Neuronal stem cell (in vitro differentiated cells): ENCODE measurements around the gene GMPR.

ENCODE experiments used
- DNase-seq: peaks from one replicate; pipeline ENCODE4 v3.0.0-alpha.2; 2013; ENCODE audit warnings: low spot score
- H2AFZ ChIP-seq: one replicate; pipeline ENCODE4 v1.6.1; 2013; ENCODE audit warnings: mild to moderate bottlenecking, low read length, inconsistent platforms
- H2AK5ac ChIP-seq: 2 replicates; pipeline ENCODE4 v1.6.1; 2013; ENCODE audit warnings: low read depth, mild to moderate bottlenecking, inconsistent platforms, low read length, moderate library complexity, mixed read lengths
- H2BK120ac ChIP-seq: 2 replicates; pipeline ENCODE4 v1.6.1; 2013; ENCODE audit warnings: low read depth, mild to moderate bottlenecking, inconsistent platforms, low read length, moderate library complexity, mixed read lengths
- H2BK12ac ChIP-seq: one replicate; pipeline ENCODE4 v1.6.1; 2013; ENCODE audit warnings: low read length, inconsistent platforms
- H2BK15ac ChIP-seq: 2 replicates; pipeline ENCODE4 v1.6.1; 2013; ENCODE audit warnings: mild to moderate bottlenecking, low read length, inconsistent platforms, mixed read lengths
- H2BK5ac ChIP-seq: one replicate; pipeline ENCODE4 v1.6.1; 2013; ENCODE audit warnings: inconsistent platforms, mild to moderate bottlenecking, low read length, moderate library complexity
- H3K14ac ChIP-seq: one replicate; pipeline ENCODE4 v1.6.1; 2013; ENCODE audit warnings: low read length, inconsistent platforms
- H3K18ac ChIP-seq: 2 replicates; pipeline ENCODE4 v1.6.1; 2013; ENCODE audit warnings: low read length, inconsistent platforms
- H3K23ac ChIP-seq: 2 replicates; pipeline ENCODE4 v1.6.1; 2013; ENCODE audit warnings: low read depth, mild to moderate bottlenecking, mixed read lengths, low read length, inconsistent platforms; ENCODE audit not compliant: poor library complexity
- H3K27ac ChIP-seq: replicated peaks from 3 replicates; pipeline ENCODE4 v1.5.1; 2013; ENCODE audit warnings: low read length, inconsistent platforms
- H3K27me3 ChIP-seq, 3 experiments: 2 replicates each; pipeline ENCODE4 v1.6.1; 2013; ENCODE audit warnings: low read length in 3 of 3, mild to moderate bottlenecking in 2 of 3, inconsistent platforms in 1 of 3, low read depth in 1 of 3, mixed read lengths in 1 of 3, moderate library complexity in 1 of 3; ENCODE audit not compliant: control insufficient read depth in 3 of 3, insufficient read depth in 3 of 3
- H3K36me3 ChIP-seq, 2 donors: replicated peaks in 1 of 2; 2 replicates each; pipeline ENCODE4 v1.6.1; 2013; ENCODE audit warnings: low read length in 2 of 2; ENCODE audit not compliant: control insufficient read depth in 2 of 2, insufficient read depth in 2 of 2
- H3K4ac ChIP-seq: 2 replicates; pipeline ENCODE4 v1.6.1; 2013; ENCODE audit warnings: inconsistent platforms, mild to moderate bottlenecking, low read length, moderate library complexity
- H3K4me1 ChIP-seq, 2 donors: 1 replicate in 1 of 2; 2 replicates in 1 of 2; pipeline ENCODE4 v1.6.1; 2013; ENCODE audit warnings: low read length in 2 of 2, low read depth in 1 of 2; ENCODE audit not compliant: control insufficient read depth in 2 of 2, insufficient read depth in 1 of 2
- H3K4me2 ChIP-seq: one replicate; pipeline ENCODE4 v1.6.1; 2013; ENCODE audit warnings: mild to moderate bottlenecking, low read length, inconsistent platforms; ENCODE audit not compliant: insufficient read depth, poor library complexity, severe bottlenecking
- H3K4me3 ChIP-seq, 2 donors: 2 replicates each; pipeline ENCODE4 v1.5.1; 2013; ENCODE audit warnings: low read length in 2 of 2, mild to moderate bottlenecking in 2 of 2, inconsistent platforms in 1 of 2, moderate library complexity in 1 of 2
- H3K79me1 ChIP-seq: one replicate; pipeline ENCODE4 v1.6.1; 2013; ENCODE audit warnings: low read depth, mild to moderate bottlenecking, inconsistent platforms, low read length, moderate library complexity
- H3K9ac ChIP-seq: one replicate; pipeline ENCODE4 v1.6.1; 2013; ENCODE audit warnings: mild to moderate bottlenecking, low read depth, low read length, inconsistent platforms; ENCODE audit not compliant: poor library complexity
- H3K9me3 ChIP-seq, 2 donors: replicated peaks in 1 of 2; 2 replicates each; pipeline versions ENCODE3 to v1.6.1; 2013; ENCODE audit warnings: low read length in 2 of 2, mild to moderate bottlenecking in 2 of 2, inconsistent platforms in 1 of 2, low read depth in 1 of 2, mixed read lengths in 1 of 2, moderate library complexity in 1 of 2; ENCODE audit not compliant: control insufficient read depth in 2 of 2, insufficient read depth in 1 of 2
- H4K8ac ChIP-seq: one replicate; pipeline ENCODE4 v1.6.1; 2013; ENCODE audit warnings: low read depth, mild to moderate bottlenecking, inconsistent platforms, low read length, moderate library complexity
- H4K91ac ChIP-seq: one replicate; pipeline ENCODE4 v1.6.1; 2013; ENCODE audit warnings: low read length, low read depth, mild to moderate bottlenecking, inconsistent platforms; ENCODE audit not compliant: poor library complexity
- WGBS, 2 donors: extraction: QIAGEN DNeasy Blood & Tissue Kit; methylation state at CpG; one replicate each; pipeline ENCODE4 v1.1.7; 2013; ENCODE audit warnings: missing lambda C conversion rate in 2 of 2, mixed read lengths in 1 of 2; ENCODE audit not compliant: insufficient read length in 2 of 2, insufficient replicate concordance in 1 of 2; ENCODE audit errors: extremely low coverage in 2 of 2; 5-methylcytosine and 5-hydroxymethylcytosine counted together

The GMPR gene

DNA sequence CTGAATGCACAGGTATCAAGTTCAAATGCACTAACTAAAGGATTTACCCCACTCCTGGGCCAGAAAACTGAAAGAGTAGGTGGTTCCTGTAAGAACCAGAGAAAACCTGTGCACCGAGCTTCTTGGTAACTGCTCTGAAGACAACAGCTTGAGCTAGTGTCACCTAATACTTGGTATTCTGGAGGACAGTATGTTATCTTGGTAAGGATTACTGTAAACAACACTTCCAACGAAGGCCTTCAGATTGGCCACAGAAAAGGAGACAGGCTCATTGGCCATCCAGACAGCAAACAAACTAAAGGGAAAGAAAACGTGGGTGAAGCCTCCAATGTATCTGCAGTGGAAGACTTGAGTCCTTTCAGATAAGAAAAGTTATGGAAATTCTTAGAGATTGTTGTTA is 61.5 kb downstream of the GMPR start:
- Histone ChIP-seq H2BK120ac (no peak overlapping the region), H3K4ac (no peak overlapping the region), H3K4me3 (no peak overlapping the region), H4K91ac (no peak overlapping the region), H4K8ac (no peak overlapping the region), H3K18ac (no peak overlapping the region), H3K9ac (no peak overlapping the region), H3K27ac (no peak overlapping the region), H2BK15ac (no peak overlapping the region), H3K4me1 (peaks cover 7 to 13% of the 10 kb centered on the region in 2 donors), H3K23ac (no peak overlapping the region), H2AK5ac (no peak overlapping the region), H2BK12ac (no peak overlapping the region), H3K27me3 (no peaks in the 10 kb centered on the region), H3K4me2 (no peak overlapping the region), H2AFZ (no peak overlapping the region), H3K79me1 (no peaks in the 10 kb centered on the region), H3K36me3 (no peaks in the 10 kb centered on the region), H3K14ac (no peak overlapping the region), H2BK5ac (no peak overlapping the region), H3K9me3 (no peaks in the 10 kb centered on the region)
- DNase-seq = no peak
- no CpG with 5 or more reads among the region's 3 CpGs for WGBS, 2 donors

DNA sequence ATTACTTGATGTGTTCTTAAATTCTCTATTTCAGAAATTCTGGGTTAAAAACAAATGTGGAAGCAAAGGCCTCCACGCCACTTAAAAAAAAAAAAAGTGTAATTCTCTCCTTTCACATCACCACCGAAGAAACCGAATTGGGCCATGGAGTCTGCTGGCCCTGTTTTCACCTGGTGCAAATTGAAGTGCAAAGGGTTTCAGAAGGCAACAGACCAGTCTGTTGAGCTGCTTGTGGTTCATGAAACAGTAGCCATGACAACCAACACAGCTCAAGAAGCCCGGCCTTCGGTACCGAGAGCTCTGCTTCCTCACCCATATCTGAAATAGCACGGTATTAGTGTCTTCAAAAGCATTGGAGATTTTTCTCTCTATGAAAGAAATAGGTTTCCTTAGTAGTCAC is 63.1 kb downstream of the GMPR start:
- H4K91ac ChIP-seq = no peak overlapping the region
- no peak overlapping the region for H2AK5ac ChIP-seq
- no peaks in the 10 kb centered on the region for H3K79me1 ChIP-seq
- H4K8ac ChIP-seq = no peak overlapping the region
- H3K4ac ChIP-seq = no peak overlapping the region
- H2BK15ac ChIP-seq = no peak overlapping the region
- H2BK12ac ChIP-seq = no peak overlapping the region
- H2BK120ac ChIP-seq = no peak overlapping the region
- no peak overlapping the region for H3K23ac ChIP-seq
- H3K4me3 ChIP-seq = no peak overlapping the region
- no peak overlapping the region for H3K4me2 ChIP-seq
- no peak overlapping the region for H3K14ac ChIP-seq
- no peak overlapping the region for H3K18ac ChIP-seq
- peaks cover 0 to 10% (median 0%) of the 10 kb centered on the region in 3 experiments for H3K27me3 ChIP-seq
- H3K4me1 ChIP-seq = peaks cover 13% of the 10 kb centered on the region in 2 donors
- no CpG with 5 or more reads among the region's 7 CpGs for WGBS, 2 donors
- H2AFZ ChIP-seq = no peak overlapping the region
- no peak overlapping the region for H3K9ac ChIP-seq
- no peak overlapping the region for H2BK5ac ChIP-seq
- no peak overlapping the region for H3K27ac ChIP-seq
- no peaks in the 10 kb centered on the region for H3K36me3 ChIP-seq
- no peak for DNase-seq
- H3K9me3 ChIP-seq = no peaks in the 10 kb centered on the region

DNA sequence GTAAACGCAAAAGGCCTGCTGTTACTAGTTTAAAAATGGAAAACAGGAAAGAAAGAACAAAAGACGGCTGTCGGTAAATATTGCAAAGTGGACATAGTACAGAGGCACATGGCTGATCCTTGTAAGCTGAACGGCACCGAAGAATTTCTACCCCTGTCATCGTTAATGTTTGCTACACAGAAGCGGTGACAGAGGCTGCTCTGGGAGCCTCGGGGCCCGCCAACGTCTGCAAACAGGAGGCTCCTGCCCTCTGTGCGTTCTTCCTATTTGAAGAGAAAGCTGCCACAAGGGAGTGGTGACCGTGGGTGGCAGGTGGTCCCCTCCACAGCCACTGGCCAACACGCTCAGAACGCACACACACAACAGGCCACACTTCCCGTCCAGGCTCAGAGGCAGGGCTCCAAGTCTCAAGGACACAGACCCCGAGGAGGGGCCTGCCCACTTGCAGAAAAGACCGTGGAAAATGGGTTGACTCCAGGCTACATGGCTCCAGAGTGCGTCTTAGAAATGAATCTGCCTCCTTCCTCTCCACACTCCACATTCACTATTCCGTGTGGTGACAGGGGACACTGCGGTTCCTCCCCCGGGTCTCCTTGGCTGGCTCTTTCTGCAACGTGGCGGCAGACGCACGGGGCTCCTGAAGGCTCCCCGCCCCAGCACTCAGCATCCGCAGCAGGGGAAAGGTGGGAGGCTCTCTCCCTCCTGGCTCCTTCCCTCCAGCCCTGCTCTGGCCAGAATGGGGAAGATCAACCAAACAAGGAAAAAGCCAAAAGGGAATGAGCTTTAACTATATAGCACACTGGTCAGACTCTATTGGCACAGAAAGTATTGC is 64.5 kb downstream of the GMPR start:
- WGBS, 2 donors = no CpG with 5 or more reads among the region's 27 CpGs
- no peak overlapping the region for H3K9ac ChIP-seq

DNA sequence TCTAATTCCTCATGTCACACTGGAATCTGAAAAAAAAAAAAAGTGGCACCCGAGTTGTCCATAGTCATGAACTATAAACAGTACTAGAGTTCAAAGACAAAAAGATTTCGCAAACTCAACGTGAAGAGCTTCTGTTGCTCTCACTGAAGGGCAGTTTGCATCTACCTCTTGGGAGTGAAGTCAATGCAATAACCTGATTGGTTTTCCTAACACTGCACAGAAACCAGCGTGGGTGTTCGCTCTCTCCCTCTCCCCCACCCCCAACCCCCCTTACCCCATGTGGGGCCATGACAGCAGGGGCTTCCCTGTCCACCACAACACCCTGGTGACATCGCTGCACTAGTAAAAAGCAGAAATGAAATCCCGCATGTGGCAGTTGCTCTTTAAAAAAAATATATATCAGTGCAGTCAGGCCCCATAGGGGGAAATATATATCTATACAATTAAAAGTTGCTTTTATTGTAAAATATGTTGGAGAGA is 66.9 kb downstream of the GMPR start:
- H3K14ac ChIP-seq = no peak overlapping the region
- H2AK5ac ChIP-seq = no peak overlapping the region
- no peaks in the 10 kb centered on the region for H3K79me1 ChIP-seq
- H3K36me3 ChIP-seq = no peaks in the 10 kb centered on the region
- no peak overlapping the region for H3K23ac ChIP-seq
- H3K4me3 ChIP-seq = no peak overlapping the region
- H3K9ac ChIP-seq = no peak overlapping the region
- H3K27me3 ChIP-seq = peaks cover 0 to 10% (median 0%) of the 10 kb centered on the region in 3 experiments
- H2BK12ac ChIP-seq = no peak overlapping the region
- H3K18ac ChIP-seq = no peak overlapping the region
- no peak overlapping the region for H2AFZ ChIP-seq
- no peak overlapping the region for H3K4ac ChIP-seq
- H3K27ac ChIP-seq = no peak overlapping the region
- no peak overlapping the region for H2BK5ac ChIP-seq
- peaks cover 13% of the 10 kb centered on the region in 2 donors for H3K4me1 ChIP-seq
- no peak overlapping the region for H3K4me2 ChIP-seq
- no peak overlapping the region for H4K8ac ChIP-seq
- H4K91ac ChIP-seq = no peak overlapping the region
- no CpG with 5 or more reads among the region's 7 CpGs for WGBS, 2 donors
- no peak for DNase-seq
- H2BK120ac ChIP-seq = no peak overlapping the region
- no peak overlapping the region for H2BK15ac ChIP-seq
- no peaks in the 10 kb centered on the region for H3K9me3 ChIP-seq

More for the DNA sequence above, 64.5 kb downstream of the GMPR start:
- Histone ChIP-seq H3K23ac (peak overlapping the region; percentile 46), H3K36me3 (no peaks in the 10 kb centered on the region), H3K18ac (peak overlapping the region; percentile 84), H4K8ac (no peak overlapping the region), H2BK120ac (no peak overlapping the region), H2BK12ac (no peak overlapping the region), H3K4ac (no peak overlapping the region), H2AFZ (no peak overlapping the region), H3K27ac (no peak overlapping the region), H3K79me1 (no peaks in the 10 kb centered on the region), H3K4me3 (peak overlapping the region in 1 of 2 donors; percentile 4), H3K4me1 (peaks cover 13% of the 10 kb centered on the region in 2 donors), H2BK15ac (no peak overlapping the region), H3K27me3 (peaks cover 0 to 10% (median 0%) of the 10 kb centered on the region in 3 experiments), H2BK5ac (no peak overlapping the region), H3K9me3 (no peaks in the 10 kb centered on the region), H3K14ac (no peak overlapping the region), H4K91ac (no peak overlapping the region), H3K4me2 (no peak overlapping the region), H2AK5ac (peak overlapping the region; percentile 18)
- no peak for DNase-seq
